ENCODE results near the gene HS6ST2.

The HS6ST2 gene

GRCh38 chrX:132778917-132779316 lies 179.5 kb downstream of the HS6ST2 start:
- DNase-seq, result no peak

GRCh38 chrX:132776486-132777210 lies 181.8 kb downstream of the HS6ST2 start:
- DNase-seq, result no peak

DNA sequence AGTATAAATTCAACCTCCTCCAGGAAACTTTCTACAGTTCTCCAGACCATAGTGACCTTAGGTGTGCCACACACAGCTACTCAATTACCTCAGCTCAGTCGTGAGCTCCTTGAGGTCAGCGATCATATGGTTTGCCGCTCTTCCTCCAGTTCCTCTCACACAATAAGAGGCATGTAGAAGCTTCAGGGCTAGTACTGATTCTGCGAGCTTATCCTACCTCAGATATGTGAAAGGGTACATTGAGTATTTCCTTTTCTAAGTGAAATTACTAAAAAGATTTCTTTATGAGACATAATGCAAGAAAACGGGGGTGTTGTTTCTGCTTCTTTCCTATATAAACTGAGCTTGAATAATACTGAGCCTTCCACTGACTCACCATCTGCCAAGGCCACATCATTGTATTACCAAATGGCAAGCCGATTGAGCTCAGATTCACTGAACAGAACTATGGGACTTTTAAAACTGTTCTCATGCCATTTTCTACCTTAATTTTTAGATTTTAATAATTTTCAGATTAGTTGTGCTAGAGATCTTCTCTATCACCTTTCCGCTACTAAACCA lies 183.1 kb downstream of the HS6ST2 start:
- DNase-seq, result no peak

DNA sequence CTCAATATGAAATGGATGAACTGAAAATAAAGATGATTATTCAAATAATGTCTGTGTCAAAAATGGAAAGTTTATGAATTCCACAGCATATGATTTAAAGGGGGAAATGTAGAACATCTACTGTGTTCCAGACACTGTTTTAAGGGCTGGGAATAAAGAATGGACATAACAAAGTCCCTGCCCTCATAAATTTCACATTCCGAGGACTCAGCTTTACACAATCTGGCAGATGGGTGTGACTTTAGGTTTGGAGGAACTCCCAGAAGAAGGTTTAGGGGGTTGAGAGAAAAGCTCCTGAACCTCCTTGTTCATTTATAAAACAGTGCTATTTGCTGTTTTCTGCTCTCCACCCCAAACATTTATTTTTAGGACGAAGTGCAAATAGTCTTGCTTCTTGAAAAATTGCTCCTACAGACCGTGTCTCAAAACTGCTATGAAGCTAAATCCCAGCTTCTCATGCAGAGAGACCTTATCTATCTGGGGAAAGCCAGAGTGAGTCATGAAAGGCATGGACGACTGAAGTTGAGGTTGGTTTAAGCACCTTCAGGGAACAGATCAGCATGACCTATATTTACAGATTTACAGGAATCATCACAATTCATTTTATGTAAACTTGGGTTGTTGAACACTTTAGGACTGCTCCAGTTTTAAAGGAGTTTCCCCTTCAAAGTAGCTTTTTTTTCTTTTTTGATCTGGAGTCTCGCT lies 184.3 kb downstream of the HS6ST2 start:
- no peak for DNase-seq

DNA sequence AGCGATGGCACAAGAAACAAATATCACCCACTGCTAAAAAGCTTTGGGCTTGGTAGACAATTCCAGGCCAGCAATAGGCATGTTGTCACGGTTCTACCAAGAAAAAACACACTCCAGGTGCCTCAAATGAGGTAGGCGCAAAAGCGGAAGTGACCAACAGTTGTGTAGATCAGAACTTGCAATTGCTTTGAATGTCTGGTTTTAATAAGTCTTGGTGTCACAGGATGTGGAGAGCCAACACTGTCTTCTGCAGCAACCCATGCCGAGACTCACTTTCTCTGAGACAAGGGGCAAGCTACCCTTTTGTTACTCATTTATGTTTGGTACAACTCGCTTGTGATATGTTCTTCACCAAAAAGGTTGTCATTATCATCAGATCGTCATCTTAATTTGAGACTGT lies 188.8 kb downstream of the HS6ST2 start:
- no peak for DNase-seq

DNA sequence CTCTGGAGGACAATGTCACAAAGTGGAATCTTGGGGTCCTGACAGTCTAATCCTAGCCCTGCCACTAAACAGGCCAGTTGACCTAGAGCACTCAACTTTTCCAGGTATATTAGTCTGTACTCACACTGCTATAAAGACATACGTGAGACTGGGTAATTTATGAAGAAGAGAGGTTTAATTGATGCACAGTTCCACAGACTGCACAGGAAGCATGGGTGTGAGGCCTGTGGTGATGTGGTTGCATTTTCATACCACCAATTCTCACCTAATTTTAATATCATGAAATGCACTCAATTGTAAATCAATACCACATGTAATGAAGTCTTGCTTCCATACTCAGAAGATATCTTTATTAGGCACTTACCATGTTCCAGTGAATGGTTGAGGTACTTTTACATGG lies 192.0 kb downstream of the HS6ST2 start:
- no peak for DNase-seq

GRCh38 chrX:132763528-132763927 lies 194.9 kb downstream of the HS6ST2 start:
- DNase-seq, result no peak

DNA sequence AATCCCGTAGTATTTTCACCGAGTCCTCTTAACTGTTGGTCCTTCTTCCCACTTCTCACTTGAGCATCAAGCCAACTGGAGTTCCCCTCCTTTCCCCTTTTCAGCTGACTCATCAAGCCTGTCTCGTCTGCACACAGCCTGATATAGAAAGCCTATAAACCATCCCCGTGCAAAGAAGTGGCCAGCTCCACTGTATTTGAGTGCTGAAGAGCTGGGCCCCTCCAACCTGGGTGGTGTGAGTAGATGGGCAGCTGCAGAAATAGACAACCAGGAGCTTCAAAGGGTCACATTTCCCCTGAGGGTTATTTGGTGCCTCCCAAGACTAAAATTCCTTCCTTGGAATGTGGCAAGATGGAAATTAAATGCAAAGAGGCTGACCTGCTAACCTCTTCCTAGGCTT lies 199.7 kb downstream of the HS6ST2 start:
- DNase-seq, result no peak

GRCh38 chrX:132757066-132757623 lies 201.3 kb downstream of the HS6ST2 start:
- DNase-seq, result no peak

DNA sequence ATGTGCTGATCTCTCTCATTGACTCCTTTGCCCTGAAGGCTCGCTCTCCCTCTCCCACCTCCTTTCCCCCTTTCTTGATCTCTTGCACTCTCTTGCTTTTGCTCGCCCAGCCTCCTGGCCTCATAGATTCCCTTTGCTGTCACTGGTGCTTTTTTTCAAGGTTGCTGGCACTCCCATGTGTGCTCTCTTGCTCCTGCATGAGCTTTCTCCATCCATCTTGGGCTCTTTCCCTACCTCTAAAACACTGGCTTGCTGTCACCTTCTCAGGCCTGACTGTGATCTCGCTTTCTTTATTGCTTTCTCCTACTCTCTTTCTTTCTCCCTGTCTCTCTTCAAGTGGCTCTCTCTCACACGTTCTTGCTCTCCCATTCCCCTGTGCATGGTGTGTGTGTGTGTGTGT lies 202.0 kb downstream of the HS6ST2 start:
- no peak for DNase-seq

GRCh38 chrX:132751063-132751690 lies 207.3 kb downstream of the HS6ST2 start:
- DNase-seq, result no peak

DNA sequence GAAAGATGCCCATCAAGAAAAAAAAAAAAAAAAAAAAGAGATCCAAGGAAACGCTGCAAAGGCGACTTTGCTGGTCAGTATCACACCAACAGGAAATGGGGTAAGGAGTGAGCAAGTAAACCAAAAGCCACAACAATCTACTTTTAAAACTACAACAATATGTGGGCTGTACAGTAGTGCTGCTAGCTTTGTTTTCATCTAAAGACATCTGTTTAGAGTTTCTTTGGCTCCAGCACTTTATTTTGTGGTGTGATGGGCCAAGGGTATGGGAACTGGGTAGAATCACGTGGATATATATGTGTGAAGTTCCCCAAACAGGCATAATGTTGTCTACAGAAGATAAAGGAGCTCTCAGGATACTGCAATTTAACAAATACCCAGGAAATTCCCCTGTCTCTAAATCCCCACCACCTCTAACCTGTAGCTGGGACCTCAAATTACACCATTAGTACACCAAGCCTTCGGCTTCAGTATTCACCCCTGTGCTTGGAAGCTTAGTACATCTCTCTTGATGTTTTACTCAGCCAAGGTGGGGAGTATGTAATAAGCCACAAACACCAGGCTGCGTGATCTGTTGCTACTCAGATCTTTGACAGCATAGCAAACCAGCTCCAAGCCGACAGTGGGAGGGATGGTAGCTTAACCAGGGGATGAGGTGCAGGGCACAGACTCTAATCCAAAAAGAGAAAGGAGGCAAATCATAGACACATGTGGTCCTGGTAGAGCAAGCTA lies 207.9 kb downstream of the HS6ST2 start:
- DNase-seq, result no peak

- DNase-seq, result no peak
Measured at GRCh38 chrX:132749406-132749805, 209.0 kb downstream of the HS6ST2 start.

DNA sequence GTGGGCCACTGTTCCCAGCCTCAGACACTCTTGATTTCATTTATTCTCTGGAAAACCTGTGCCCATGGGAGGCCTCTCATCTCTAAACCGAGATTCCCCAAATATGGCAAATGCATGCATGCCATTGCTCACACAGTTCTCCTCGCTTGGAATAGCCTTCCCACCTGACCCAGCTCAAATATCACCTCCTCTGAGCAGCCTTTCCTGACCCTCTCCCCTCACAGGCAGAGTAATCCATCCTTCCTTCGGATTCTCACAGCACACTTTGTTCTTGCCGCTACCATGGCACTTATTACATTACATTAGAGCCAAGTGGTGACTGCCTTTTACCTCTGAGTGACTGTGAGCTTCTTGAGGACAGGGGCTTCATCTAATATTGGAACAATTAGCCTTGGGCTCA lies 209.5 kb downstream of the HS6ST2 start:
- no peak for DNase-seq

DNA sequence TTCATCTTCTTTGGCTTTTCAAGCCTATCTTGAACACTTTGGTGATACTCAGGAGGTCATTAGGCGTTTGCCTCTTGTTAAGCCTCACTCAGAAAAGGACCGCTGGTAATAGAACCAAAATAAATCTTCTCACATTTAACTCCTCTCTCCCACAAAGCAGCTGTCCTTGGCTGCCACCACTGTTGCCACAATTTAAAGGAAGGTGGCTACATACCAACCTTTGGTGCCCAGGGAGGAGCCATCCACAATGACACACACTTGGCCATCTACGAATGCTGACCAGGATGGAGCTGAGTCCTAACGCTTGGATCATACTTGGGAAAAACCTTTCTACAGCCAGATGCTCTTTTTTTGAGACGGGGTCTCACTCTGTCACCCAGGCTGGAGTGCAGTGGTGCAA lies 210.2 kb downstream of the HS6ST2 start:
- DNase-seq, result no peak

DNA sequence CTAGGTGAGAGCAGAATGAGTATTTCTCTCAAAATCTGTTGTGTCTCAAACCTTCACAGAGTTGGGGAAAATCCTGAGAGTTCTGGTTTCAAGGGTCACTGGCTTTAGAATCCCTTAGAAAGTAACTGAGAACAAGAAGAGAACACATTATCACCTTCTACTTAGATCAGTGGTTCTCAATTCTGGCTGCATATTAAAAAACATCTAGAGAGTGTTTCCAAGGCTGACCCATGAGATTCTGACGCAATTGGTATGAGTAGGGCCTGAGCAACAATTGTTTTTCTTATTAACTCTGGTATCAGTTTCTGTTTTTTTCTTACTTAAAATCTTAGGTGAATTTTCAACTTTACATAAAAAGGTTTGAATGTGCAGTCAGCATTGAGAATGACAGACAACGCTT lies 212.8 kb downstream of the HS6ST2 start:
- DNase-seq, result no peak

DNA sequence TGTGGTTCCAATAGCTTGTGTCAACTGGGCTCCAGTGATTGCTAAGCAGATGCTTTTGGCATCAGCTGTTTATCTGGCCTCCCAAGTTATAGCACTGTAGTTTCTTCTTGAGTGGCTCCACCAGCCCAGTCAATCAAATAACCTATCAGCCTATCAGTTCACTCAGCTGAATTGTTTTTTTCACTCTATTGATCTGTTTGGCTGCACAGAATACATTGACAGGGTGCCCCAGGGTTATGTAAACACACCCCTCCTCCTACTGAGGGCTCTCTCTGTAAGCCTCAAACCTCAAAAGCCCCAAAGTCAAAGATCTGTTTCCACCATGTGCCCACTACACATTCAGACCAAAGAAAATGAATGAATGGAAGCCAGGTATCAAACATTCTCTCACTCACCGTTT lies 214.0 kb downstream of the HS6ST2 start:
- DNase-seq, result no peak

GRCh38 chrX:132743086-132743485 lies 215.3 kb downstream of the HS6ST2 start:
- no peak for DNase-seq

- DNase-seq, result no peak
Measured at GRCh38 chrX:132742246-132742645, 216.2 kb downstream of the HS6ST2 start.

- DNase-seq, result no peak
Measured at GRCh38 chrX:132741689-132742088, 216.7 kb downstream of the HS6ST2 start.

DNA sequence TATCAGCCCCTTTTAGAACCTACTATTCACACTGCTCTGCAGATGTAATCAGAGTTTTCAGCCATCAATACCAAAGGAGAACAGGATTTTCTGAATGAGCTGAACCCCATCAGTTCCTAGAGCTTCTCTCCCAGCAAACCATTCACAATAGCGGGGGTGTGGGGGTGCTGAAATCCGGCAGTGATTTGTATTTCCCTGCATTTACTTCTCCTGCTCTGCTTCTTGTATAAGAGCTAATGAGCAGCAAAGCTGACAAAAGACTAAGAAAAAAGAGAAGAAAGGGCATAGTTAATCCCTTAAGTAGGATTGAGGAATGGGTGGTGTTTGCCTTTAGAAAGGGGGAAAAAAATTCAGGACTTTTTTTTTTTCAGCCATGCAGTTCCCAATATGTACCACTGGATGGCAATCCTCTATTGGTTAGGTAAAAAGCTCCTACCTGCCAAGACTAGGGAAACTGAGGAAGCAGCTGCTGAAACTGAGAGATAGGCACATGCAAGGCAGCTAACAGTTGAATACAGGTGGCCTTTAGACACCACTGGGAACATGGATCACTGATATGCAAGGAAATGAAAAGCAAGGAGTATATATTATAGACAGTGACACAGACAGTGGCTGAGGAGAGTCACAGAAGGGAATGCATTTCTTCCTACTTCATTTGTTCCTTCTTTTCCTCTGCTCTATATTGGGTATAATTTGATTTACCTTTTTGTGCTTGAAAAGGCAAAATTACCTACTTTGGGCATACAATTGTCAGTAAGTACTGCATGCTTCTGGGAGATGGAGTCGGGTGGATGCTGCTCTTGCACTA lies 217.9 kb downstream of the HS6ST2 start:
- DNase-seq, result no peak

GRCh38 chrX:132738951-132739350 lies 219.5 kb downstream of the HS6ST2 start:
- DNase-seq, result no peak
